Activated CD4-positive, alpha-beta T cell treated with anti-CD3 and anti-CD28 coated beads, Interleukin-2, amount 50 U/mL, for 16 hours (primary cell): ENCODE results near the gene C1orf50.

ENCODE experiments used
- DNase-seq: peaks from one replicate; pipeline ENCODE4 v3.0.0-alpha.2; 2020

Gene C1orf50

DNA sequence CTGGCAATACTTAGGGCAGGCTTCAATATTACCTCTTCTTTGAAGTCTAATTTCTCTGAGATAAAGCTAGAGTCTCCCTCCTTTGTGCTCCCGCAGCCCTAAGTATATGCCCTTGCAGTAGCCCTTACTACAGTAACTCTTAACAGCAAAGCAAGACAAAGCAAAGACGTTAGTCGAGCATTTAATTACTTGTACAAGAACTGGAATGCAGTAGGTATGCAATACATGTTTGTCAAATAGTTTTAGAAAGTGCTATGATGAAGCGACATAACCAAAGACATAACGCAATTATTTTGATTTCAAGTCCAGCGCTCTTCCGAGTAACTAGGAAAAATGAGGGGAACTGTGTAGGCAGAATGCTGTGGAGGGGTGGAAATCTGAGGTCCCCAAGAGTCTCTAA is 1.8 kb upstream of the C1orf50 start:
- no peak for DNase-seq

DNA sequence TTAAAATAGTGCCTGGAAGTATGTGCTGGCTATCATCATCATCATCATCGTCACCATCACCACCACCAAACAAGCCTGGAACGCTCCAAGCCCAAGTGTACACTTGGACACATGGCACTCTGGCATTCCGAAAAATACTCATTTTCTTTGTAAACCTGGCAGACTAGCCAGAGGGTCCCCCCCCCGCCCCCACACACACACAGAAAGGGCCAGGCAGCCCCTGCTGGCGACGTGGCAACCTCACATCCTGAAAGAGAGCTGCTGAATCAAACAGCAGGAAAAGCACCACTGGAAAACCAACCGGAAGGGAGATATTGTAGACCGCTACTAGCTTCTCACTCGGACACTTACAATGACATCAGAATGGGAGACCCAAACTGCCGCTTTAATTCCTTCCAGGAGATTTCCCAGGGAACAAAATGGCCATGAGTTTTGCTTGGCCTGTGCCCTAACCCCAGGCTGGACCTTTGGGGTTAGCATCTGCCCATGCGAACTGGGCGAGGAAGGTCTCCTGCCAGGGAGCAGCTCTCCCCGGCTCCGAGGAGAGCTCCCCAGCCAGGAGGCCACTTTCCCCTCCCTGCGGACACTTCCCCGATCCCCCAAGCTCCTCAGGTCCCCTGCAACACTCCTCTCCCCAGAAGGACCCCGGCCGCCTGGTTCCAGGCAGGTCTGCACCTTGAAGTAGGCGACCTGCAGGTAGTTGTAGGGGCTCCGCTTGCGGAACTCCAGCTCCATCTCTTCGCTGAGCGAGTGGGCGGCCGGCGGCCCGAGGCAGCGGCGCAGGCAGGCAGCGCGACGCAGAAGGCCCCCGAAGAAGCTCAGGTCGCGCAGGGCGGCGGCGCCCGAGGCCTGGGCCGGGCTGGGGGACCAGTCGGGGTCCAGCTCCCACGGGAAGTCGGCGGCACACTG is 963 bp upstream of the C1orf50 start:
- peak; percentile 36 for DNase-seq

DNA sequence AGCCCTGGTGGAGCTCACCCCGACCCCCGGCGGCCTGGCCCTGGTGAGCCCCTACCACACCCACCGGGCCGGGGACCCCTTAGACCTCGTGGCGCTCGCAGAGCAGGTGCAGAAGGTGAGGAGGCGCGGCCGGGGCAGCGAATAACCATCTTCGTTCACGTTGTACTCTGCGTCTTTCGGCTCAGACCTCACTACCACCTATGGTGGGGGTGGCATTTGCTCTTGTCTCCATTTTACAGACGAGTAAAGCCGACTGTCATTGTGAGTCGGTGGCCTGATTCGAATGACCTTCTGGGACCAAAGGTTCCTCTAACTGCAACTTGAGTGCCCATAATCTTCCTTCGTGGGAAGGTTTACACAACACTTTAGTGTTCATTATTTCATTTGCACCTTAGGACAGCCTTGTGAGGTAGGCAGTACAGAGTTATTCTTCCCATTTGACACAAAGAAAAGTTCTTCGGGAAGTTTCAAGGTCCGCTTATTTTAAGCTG is 506 bp downstream of the C1orf50 start:
- DNase-seq: peak; percentile 35

DNA sequence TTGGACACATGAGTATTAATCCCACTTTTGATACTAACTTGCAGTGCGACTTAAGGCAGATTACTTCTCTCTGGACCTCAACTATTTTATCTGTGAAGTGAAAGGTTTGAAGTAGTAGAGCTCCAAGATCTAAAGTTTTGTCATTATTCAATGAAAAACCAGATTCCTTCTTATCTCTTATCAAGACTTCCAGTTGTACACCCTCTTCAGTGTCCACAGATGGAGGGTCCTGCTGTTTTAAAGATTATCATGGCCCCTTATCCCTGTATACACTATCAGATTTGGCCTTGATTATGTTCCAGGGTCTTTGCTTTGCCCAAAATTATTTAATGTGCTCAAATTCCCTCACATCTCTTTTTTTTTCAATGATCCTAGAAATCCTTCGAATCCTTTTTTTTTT is 1.1 kb downstream of the C1orf50 start:
- no peak for DNase-seq

DNA sequence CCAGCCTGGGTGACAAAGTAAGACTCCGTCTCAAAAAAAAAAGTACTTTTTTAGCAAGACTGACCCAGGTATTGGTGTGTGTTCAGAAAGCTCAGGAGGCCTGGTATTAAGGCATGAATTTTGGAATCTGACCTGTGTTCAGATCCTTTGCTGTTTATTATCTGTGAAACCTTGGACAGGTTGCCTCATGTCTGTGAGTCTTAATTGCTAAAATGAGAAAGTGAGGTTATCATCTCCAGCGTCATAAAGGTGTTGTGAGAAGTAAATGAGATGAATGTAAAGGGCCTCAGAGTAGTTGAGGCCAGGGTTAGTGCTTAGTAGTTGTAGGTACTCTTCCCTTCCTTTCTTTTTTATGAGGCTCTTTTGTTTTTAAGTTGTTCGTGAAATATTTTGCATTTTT is 2.8 kb downstream of the C1orf50 start:
- no peak for DNase-seq

DNA sequence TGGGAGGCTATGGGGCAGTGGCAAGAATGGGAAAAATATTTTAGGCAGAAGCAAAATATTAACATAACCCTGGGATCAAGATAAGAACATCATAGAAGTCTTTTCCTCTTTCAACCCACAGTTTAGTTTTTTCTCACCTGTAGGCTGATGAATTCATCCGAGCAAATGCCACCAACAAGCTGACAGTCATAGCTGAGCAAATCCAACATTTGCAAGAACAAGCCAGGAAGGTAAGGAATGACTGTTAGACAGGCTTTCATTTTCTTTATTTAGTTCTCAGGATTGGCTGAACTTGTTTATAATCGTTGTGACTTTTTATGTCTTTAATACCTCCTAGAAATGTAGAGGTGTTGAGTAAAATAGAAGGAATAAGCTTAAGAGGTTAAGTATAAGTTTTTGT is 6.4 kb downstream of the C1orf50 start:
- peak; percentile 11 for DNase-seq

DNA sequence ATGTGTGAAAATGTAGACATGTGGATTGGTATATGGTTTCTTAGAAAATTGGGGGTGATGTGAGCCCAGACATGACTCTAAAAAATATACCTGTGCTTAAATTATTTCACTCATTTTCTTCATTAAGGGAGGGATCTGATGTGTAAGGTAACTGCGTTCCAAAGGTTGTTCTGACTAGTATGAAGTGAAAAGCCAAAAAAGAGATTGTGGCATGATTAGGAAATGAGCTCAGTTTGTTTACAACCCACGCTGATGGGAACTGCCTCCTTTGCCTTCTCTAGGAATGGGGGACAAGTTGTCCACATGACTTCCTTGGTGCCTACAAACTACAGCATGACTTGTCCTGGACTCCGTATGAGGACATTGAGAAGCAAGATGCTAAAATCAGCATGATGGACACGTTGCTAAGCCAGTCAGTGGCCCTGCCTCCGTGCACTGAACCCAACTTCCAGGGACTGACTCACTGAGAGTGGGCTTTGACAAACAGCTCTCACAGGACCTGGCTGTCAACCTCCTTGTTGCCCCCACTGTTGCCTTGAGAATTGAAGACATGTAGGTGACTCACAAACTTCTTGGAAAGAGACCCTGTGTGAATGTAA is 8.0 kb downstream of the C1orf50 start:
- DNase-seq: no peak

DNA sequence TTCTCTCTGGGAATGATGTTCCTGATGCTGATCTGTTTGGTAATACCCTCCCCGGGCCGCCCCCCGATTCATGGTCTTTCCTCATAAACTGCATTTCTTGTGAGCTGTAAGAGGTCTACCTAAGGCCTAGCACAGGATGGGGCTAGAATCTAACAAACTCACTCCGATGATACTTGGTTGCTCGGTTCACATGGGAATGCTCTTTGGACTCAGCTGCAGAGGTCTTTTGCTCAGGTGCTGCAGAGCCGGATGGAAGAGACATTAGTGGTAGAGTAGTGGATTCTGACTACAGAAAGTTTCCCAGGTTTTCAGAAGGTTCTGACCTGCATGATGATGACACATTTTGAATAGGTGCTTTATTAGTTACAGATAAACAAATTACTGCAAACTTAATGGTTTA is 9.5 kb downstream of the C1orf50 start:
- no peak for DNase-seq

DNA sequence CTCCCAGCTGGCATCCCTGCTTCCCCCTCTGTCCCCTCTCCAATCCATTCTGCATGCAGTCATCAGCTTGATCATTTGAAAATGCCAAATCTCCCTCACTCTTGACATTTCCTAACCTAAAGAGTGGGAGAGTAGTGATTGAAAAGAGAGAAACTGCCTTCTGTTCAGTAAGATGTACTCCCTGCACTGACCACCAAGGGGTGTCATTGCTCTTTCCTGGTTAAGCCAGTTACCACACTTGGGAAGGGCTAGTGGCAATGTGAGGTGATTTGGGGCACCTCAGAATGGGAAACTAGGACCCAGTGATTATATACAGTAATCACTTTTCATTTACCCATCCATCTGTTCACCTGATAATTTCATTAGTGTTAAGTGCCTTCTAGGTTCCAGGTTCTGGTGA is 10.8 kb downstream of the C1orf50 start:
- peak; percentile 29 for DNase-seq

DNA sequence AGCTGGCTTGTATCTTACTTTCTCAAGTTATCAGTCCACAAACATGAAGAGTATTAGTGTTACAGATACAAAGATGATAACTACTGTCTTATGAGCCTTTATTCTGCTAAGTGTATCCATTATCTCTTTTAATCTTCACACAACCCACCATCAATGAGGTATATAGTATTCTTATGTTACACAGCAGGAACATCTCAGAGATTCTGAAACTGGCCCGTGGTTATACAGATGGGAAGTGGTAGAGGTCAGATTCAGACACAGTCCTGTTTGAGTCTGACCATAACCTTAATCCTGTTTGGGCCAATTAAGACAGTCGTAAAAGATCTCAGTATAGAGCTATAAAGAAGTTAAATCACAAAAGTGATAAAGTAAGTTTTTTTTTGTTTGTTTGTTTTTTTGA is 12.7 kb downstream of the C1orf50 start:
- peak; percentile 24 for DNase-seq

DNA sequence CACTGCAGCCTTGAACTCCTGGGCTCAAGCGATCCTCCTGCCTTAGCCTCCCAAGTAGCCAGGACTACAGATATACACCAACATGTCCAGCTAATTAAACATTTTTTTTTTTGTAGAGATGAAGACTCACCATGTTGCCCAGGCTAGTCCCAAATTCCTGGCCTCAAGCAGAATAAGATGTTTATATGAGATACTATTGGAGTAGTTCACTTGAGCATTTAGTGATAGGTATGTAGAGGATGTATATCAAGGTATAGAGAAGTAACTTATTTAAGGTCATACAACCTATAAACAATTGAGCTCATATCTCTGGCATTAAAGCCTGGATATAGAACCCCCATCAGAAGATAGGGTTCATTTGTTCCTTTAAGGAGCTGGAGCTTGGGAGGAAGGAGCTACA is 13.1 kb downstream of the C1orf50 start:
- DNase-seq: no peak

DNA sequence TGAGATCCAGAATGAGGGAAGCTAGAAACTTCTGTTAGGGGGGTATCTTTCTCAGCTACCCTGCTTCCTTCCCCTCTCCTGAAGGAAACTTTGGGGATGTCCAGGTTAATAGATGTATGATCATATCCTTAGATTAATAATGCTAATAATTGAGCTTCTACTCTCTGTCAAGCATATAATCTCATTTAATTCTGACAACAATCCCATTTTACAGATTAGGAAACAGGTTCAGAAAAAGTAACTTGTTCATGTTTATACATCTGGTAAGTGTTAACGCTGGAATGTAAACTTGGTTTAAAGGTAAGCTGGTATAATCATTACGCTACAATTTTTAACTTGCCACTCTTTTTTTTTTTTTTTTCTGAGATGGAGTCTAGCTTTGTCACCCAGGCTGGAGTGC is 16.0 kb downstream of the C1orf50 start:
- DNase-seq: no peak

DNA sequence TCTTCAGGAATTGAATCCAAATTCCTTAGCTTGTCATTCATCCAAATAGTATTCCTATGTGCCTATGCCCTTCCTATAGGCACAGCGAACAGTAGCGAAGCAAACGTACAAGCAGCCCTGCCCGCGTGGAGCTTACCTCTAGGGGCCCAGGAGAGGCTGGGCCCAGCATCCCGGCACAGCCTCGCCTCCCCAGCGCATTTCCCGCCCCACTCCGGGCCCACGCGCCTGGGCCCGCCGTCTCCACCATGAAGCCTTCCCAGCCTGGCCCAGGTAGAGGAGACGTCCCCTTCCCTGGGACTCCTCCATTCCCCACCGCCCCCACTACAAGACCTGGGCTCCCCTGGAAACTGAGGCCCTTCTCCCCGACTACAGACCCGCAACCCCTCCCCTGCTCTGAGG is 17.5 kb downstream of the C1orf50 start:
- no peak for DNase-seq

DNA sequence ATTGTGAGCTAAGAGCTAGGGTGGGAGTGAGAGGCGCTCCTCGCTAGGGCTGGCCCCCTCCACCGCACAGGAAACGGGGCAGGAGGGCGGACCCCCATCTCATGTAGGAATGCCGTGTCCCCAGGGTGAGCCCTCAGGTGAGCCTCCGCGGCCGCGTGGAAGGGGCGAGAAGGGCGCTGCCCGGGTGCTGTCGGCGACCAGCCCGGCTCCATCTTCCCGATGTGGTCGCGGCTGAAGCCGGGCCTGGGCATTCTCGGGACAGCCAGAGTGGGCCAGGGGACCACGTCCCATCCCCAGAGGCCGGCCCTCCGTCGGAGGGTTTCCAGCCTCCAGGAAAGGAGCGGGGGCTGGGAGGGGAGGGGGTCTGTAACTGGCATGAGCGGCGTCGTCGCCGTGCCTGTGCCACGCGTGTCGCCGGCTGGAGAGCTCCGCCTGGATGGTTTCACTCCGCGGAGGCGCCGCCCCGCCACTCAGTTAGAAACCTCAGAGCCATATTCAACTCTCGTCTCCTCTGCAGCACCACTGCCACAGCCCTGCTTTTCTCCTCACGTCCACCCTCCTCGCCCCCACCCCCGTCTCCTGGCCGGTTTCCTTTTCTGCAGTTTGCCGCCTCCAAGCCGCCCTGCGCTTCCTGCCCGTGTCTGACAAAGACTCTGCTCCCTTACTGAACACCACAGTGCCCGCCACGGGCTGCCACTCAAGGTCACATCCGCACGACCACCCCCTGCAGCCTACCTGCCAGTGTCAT is 18.1 kb downstream of the C1orf50 start, which contains the start of gene TMEM269:
Gene TMEM269 (plus strand): TSS at position 46 of the 748 bp plus-strand sequence. CDS start 4,903 bp downstream, outside the sequence.
- DNase-seq: peak; percentile 33

DNA sequence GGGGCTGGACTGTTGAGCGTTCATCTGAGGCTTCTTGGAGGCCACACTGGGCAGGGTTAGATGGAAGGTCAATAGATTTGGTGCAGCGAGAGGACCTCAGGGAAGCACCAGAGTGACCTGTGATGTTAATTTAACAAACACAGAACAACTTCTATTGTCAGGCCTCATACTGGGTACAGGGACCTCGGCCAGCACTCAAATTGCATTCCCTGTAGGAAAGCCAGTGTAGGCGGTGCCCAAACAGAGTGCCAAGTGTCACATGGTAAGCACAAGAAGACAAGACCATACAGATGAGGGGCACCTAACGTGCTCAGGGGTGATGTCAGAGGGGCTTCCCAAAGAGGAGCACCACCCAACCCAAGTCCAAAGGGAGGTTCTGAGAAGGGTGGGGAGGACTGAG is 19.0 kb downstream of the C1orf50 start:
- no peak for DNase-seq

DNA sequence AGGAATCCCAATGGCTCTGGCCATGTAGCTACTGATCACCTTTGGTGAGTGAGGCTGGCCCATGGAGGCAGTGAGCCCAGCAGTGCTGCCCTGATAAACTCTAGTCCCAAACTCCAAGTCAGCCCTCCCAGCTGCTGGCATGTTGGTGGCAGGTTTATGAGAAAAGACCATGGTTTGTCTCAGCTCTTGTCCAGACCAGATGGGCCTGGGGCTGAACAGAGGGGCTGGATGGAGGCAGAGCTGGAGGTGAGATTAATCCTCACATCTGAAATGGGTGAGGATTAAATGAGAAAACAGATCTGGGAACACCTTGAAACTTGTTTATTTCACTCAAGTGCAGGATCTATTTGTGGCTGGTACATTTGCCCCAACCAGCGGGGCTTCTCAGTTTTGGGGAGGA is 21.0 kb downstream of the C1orf50 start:
- DNase-seq: no peak

DNA sequence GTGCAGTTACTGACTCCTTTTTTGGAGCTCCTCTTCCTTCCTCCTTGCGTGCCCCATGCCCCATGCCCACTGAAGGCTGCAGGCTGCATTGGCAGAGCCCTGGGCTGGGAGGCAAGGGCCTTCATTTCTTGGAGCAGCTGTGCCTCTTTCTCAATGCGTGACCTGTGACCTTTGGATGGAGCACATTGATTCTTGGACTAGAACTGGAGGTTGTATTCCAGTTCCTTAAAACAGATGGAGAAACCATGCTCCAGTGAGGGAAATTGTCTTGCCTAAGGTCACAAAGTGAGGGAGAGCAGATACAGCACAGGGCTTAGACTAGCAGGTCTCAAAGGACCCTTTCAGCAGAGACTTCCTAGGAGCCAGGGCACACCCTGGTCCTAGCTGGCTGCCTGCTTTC is 26.8 kb downstream of the C1orf50 start:
- no peak for DNase-seq

DNA sequence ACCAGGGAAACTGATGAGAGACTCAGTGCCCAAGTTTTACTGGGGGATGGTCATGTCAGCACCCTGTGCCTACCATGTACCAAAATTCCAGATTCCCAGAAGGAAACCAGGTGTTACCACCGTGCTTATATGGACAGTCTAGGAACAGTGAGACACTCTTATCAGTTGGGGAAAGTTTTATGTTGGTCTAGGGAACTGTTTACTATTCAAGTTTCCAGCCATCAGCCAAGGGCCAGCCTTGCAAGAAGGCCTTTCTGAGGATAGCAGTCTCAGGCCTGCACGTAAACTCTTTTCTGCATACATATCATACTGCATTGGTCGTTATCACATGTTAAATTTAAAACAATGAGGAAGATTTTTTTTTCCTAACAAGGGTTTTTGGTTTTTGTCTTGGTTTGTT is 30.4 kb downstream of the C1orf50 start:
- DNase-seq: no peak

DNA sequence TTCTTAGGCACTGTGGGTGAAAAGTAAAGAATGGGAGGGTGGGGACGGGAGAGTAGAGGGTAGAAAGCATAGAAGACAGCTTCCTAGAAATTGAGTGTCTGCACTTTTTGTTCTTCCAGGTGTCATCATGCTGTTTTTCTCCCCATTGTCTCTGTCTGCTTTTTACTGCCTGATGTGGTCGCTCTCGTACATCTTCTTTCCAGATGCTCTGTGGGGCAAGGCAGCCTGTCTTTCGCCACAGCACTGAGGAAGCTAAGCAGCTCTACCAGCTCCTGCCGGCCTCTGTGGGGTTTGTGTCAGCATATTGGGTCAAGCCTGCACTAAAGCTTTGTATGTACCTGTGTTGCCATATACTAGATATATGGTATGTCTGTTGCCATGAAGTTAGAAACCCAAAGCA is 30.9 kb downstream of the C1orf50 start:
- no peak for DNase-seq

DNA sequence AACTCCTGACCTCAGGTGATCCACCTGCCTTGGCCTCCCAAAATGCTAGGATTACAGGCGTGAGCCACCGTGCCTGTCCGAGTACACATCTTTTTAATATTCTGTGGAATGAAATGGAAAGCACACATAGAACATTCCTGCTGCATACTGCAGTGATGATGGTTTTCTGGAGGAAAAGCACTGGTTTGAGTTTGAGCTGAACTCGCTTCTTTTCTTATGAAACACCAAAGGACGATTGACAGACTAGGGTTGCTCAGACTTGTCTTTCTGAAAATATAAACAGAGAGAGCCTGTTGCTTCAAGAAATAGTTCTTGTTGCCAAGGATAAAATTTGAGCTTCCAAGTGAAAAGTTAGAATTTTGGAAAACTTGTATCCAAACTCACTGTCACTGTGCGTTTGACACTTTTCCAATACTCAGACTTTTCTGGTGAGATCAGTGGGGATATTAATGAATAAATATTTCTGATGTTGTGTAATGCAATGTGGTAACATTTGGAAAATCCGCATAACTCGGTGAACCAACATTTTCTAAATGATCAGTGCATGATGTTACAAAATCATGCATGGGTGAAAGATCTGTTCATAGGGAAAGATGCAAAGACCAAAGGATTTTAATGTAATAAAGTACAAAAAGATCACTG is 34.9 kb downstream of the C1orf50 start:
- no peak for DNase-seq

DNA sequence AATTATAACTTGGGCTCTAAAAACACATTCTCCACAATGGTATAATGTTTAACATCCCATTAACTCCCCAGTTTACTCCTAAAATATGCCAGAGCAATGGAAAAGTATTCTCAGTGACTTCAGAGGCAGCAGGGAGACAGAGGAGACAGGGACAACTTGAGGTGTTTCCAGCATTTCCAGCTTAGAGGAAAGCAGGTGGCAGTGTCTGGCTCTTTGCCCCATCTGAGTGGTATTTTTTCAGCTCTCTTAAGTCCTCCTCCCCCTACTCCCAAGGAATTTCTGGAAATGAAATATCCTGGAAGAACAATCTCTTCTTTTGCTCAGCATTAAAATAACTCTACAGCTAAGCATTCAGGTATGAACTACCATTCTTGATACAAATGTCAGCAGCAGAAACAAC is 39.1 kb downstream of the C1orf50 start:
- no peak for DNase-seq

DNA sequence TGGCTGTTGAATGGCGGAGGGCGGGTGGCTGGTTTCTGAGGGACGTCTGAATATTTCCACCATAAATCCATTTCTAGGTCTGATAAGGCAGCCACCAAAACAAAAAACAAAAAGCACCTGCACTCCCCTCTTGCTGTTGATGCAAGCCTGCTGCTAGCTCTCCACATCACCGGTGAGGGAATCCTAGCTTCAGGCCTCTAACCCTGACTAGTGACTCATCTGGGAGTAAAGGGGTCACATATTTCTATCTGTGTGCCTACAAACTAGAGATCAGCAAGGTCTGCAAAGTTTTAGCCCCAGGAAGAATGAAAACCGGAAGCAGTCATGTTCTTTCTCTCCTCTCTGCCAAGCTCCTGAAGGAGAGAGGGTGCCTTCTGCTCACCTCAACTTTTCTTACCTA is 39.5 kb downstream of the C1orf50 start:
- DNase-seq: no peak

DNA sequence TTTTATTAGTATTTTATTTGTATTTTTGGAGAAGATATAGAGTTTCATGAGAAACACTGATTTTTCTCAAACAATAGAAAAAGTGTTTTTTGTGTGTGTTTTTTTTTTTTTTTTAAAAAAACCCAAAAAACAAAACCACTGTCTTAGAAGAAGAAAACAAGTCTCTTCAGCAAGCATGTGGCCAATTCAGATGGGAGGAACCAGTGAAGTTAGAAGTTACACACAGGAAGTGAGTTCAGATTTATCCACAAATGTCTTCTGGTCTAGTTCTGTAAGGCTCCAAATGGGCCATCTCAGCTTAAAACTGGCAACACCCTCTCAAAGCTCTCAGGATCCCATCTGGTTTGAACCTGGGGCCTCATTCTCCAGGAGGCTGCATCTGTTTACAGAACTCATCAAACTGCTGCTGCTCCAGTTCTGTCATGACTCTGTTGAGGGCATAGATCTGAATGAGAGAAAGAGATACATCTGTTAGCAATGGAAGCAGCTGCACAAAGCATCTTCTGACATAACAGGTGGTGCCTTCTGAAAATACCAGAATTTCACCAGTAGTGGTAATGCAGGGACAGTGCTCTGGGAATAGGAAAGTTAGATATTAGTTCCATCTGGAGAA is 40.1 kb downstream of the C1orf50 start:
- no peak for DNase-seq
